HEK293T (cell line): Measurements from ENCODE around the gene KRT80.

ENCODE experiments used
- BHLHE40 ChIP-seq: fragments of 450-650 bp; IDR thresholded peaks from 2 replicates; pipeline ENCODE4 v1.6.1; 2016; ENCODE audit warnings: mild to moderate bottlenecking, moderate library complexity, borderline replicate concordance
- CTBP1 ChIP-seq: fragments of 450-650 bp; IDR thresholded peaks from 2 replicates; pipeline ENCODE4 v1.6.1; 2016; ENCODE audit warnings: borderline replicate concordance
- ELF4 ChIP-seq: fragments of 450-650 bp; IDR thresholded peaks from 2 replicates; pipeline ENCODE4 v1.6.1; 2017; ENCODE audit warnings: antibody characterized with exemption
- FOXK2 ChIP-seq: fragments of 450-650 bp; IDR thresholded peaks from 2 replicates; pipeline ENCODE4 v1.6.1; 2016; ENCODE audit warnings: mild to moderate bottlenecking
- FOXM1 ChIP-seq: fragments of 450-650 bp; IDR thresholded peaks from 2 replicates; pipeline ENCODE4 v1.6.1; 2017; ENCODE audit warnings: mild to moderate bottlenecking, borderline replicate concordance
- LEF1 ChIP-seq: fragments of 450-650 bp; IDR thresholded peaks from 2 replicates; pipeline ENCODE4 v1.6.1; 2017; ENCODE audit warnings: mild to moderate bottlenecking, borderline replicate concordance
- NFRKB ChIP-seq: fragments of 450-650 bp; IDR thresholded peaks from 2 replicates; pipeline ENCODE4 v1.6.1; 2016; ENCODE audit warnings: mild to moderate bottlenecking, moderate library complexity
- SP1 ChIP-seq: fragments of 450-650 bp; IDR thresholded peaks from 2 replicates; pipeline ENCODE4 v1.6.1; 2017
- TARDBP ChIP-seq: fragments of 450-650 bp; IDR thresholded peaks from 2 replicates; pipeline ENCODE4 v1.6.1; 2016
- TF ChIP-seq, protein P1 (sequence below): fragments of 450-650 bp; IDR thresholded peaks from 2 replicates; pipeline ENCODE4 v1.6.1; 2016

- TF ChIP-seq FOXK2 (no peak), SP1 (no peak), TARDBP (no peak), ELF4 (no peak), NFRKB (no peak), BHLHE40 (no peak), FOXM1 (no peak), LEF1 (no peak), CTBP1 (no peak)
- TF ChIP-seq, protein P1, sequence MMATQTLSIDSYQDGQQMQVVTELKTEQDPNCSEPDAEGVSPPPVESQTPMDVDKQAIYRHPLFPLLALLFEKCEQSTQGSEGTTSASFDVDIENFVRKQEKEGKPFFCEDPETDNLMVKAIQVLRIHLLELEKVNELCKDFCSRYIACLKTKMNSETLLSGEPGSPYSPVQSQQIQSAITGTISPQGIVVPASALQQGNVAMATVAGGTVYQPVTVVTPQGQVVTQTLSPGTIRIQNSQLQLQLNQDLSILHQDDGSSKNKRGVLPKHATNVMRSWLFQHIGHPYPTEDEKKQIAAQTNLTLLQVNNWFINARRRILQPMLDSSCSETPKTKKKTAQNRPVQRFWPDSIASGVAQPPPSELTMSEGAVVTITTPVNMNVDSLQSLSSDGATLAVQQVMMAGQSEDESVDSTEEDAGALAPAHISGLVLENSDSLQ = no peak
These were observed 21.0 kb downstream of the KRT80 start for GRCh38 chr12:52170827-52171226.
